HEK293 (cell line): ENCODE measurements around the gene NUP62.
A peak's percentile ranks its signal among the peaks of the same experiment; 100 is the strongest.

Experiments
- CTCF ChIA-PET: fragments of 350-600 bp; formaldehyde crosslinking; extraction: SDS; loops from one replicate; lab custom pipeline; 2021; ENCODE audit warnings: antibody characterized with exemption; lab: Yijun Ruan, JAX
- POLR2A ChIA-PET: fragments of 300-600 bp; formaldehyde crosslinking; extraction: SDS; loops from one replicate; lab custom pipeline; 2020; ENCODE audit warnings: antibody characterized with exemption, inconsistent platforms; lab: Yijun Ruan, JAX
- H3K27ac ChIP-seq: fragments of 200-500 bp; sonication (Bioruptor generic); 2 replicates; pipeline ENCODE4 v1.5.1; 2014; ENCODE audit warnings: low read depth, low read length, control low read depth, inconsistent platforms; ENCODE audit errors: extremely low read depth
- H3K36me3 ChIP-seq, 2 experiments: fragments of 200-500 bp in 1 of 2; sonication (Bioruptor generic) in 1 of 2; 1 replicate in 1 of 2; 2 replicates in 1 of 2; pipeline ENCODE4 v1.5.1; 2014 to 2017; ENCODE audit warnings: inconsistent platforms in 2 of 2, low read length in 2 of 2; ENCODE audit not compliant: control insufficient read depth in 2 of 2, insufficient read depth in 1 of 2
- H3K4me1 ChIP-seq: fragments of 200-500 bp; sonication (Bioruptor generic); 2 replicates; pipeline ENCODE4 v1.5.1; 2014; ENCODE audit warnings: mild to moderate bottlenecking, low read length, inconsistent platforms; ENCODE audit not compliant: control insufficient read depth, insufficient read depth
- H3K4me3 ChIP-seq: 2 replicates; pipeline ENCODE4 v1.5.1; 2011; ENCODE audit warnings: low read depth, mild to moderate bottlenecking, control low read depth, low read length, moderate library complexity
- H3K9me3 ChIP-seq: fragments of 200-500 bp; sonication (Bioruptor generic); 2 replicates; pipeline ENCODE4 v1.5.1; 2014; ENCODE audit warnings: low read depth, low read length, inconsistent platforms; ENCODE audit not compliant: control insufficient read depth, insufficient read depth
- ELK4 ChIP-seq: IDR thresholded peaks from 2 replicates; pipeline ENCODE4 v1.6.1; 2011; ENCODE audit warnings: mild to moderate bottlenecking, low read depth, low read length, borderline replicate concordance
- GFI1B ChIP-seq: fragments of 450-650 bp; formaldehyde crosslinking; IDR thresholded peaks from 2 replicates; pipeline ENCODE4 v1.5.1; 2016; ENCODE audit warnings: missing biosample characterization, missing genetic modification characterization
- GLIS1 ChIP-seq: fragments of 450-650 bp; formaldehyde crosslinking; IDR thresholded peaks from 2 replicates; pipeline ENCODE4 v1.5.1; 2016; ENCODE audit warnings: missing biosample characterization, missing genetic modification characterization
- INSM2 ChIP-seq: fragments of 450-650 bp; formaldehyde crosslinking; IDR thresholded peaks from 2 replicates; pipeline ENCODE4 v1.5.1; 2016; ENCODE audit warnings: missing biosample characterization, missing genetic modification characterization
- SCRT2 ChIP-seq: fragments of 450-650 bp; formaldehyde crosslinking; IDR thresholded peaks from 2 replicates; pipeline ENCODE4 v1.5.1; 2016; ENCODE audit warnings: missing biosample characterization, missing genetic modification characterization
- WT1 ChIP-seq: fragments of 450-650 bp; formaldehyde crosslinking; IDR thresholded peaks from 2 replicates; pipeline ENCODE4 v1.5.1; 2016; ENCODE audit warnings: missing biosample characterization, missing genetic modification characterization
- ZBTB17 ChIP-seq: fragments of 450-650 bp; formaldehyde crosslinking; IDR thresholded peaks from 2 replicates; pipeline ENCODE4 v1.5.1; 2016; ENCODE audit warnings: missing biosample characterization, missing genetic modification characterization
- ZFHX2 ChIP-seq: fragments of 450-650 bp; formaldehyde crosslinking; conservative IDR thresholded peaks from 2 replicates; pipeline ENCODE4 v1.5.1; 2016; ENCODE audit warnings: missing biosample characterization, missing genetic modification characterization
- ZNF114 ChIP-seq: fragments of 450-650 bp; formaldehyde crosslinking; IDR thresholded peaks from 2 replicates; pipeline ENCODE4 v1.5.0; 2017; ENCODE audit warnings: missing biosample characterization, missing genetic modification characterization
- ZNF133 ChIP-seq: fragments of 450-650 bp; formaldehyde crosslinking; IDR thresholded peaks from 2 replicates; pipeline ENCODE4 v1.5.1; 2016; ENCODE audit warnings: missing biosample characterization, missing genetic modification characterization
- ZNF157 ChIP-seq: fragments of 450-650 bp; formaldehyde crosslinking; IDR thresholded peaks from 2 replicates; pipeline ENCODE4 v1.5.1; 2016; ENCODE audit warnings: missing biosample characterization, missing genetic modification characterization
- ZNF175 ChIP-seq: fragments of 450-650 bp; formaldehyde crosslinking; IDR thresholded peaks from 2 replicates; pipeline ENCODE4 v1.5.1; 2016; ENCODE audit warnings: missing biosample characterization, missing genetic modification characterization
- ZNF324 ChIP-seq: fragments of 450-650 bp; formaldehyde crosslinking; IDR thresholded peaks from 2 replicates; pipeline ENCODE4 v1.5.1; 2016; ENCODE audit warnings: missing biosample characterization, missing genetic modification characterization
- ZNF366 ChIP-seq: fragments of 450-650 bp; formaldehyde crosslinking; conservative IDR thresholded peaks from 2 replicates; pipeline ENCODE4 v1.5.1; 2016; ENCODE audit warnings: missing biosample characterization, missing genetic modification characterization
- ZNF423 ChIP-seq: fragments of 450-650 bp; formaldehyde crosslinking; IDR thresholded peaks from 2 replicates; pipeline ENCODE4 v1.5.1; 2016; ENCODE audit warnings: missing biosample characterization, missing genetic modification characterization
- ZNF449 ChIP-seq: fragments of 450-650 bp; formaldehyde crosslinking; IDR thresholded peaks from 2 replicates; pipeline ENCODE4 v1.5.1; 2017; ENCODE audit warnings: missing biosample characterization, mild to moderate bottlenecking, missing genetic modification characterization, moderate library complexity
- ZNF501 ChIP-seq: fragments of 450-650 bp; formaldehyde crosslinking; IDR thresholded peaks from 2 replicates; pipeline ENCODE4 v1.5.1; 2016; ENCODE audit warnings: missing biosample characterization, missing genetic modification characterization
- ZNF561 ChIP-seq: fragments of 450-650 bp; IDR thresholded peaks from 2 replicates; pipeline ENCODE4 v1.5.1; 2018; ENCODE audit warnings: missing biosample characterization, missing genetic modification characterization, borderline replicate concordance
- ZNF585B ChIP-seq: fragments of 450-650 bp; formaldehyde crosslinking; IDR thresholded peaks from 2 replicates; pipeline ENCODE4 v1.5.1; 2016; ENCODE audit warnings: missing biosample characterization, missing genetic modification characterization

Gene NUP62

DNA sequence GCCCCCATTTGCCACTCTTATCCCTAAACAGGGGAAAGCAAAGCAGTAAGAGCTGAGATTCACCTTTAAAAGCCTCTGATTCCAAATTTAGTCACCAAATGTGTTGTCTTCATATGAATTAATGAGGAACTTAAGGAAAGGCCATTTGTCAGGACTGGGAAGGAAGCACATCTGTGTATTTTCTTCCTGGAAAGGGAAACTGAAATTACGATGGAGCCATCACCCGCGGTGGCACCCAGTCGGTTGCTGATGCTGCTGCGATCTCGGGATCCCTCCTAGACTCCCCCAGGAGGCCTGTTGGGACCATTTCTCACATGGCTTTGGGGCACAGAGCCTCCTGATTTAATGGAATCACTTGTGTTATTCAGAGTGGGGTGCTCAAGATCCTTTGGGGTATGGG is 25.2 kb downstream of the NUP62 start:
- CTCF ChIA-PET = no interaction called here
- POLR2A ChIA-PET = no interaction called here
- peaks cover 12 to 23% of the 10 kb centered on the region in 2 experiments; a peak in 2 of 3 replicates for H3K36me3 ChIP-seq
- no peaks in the 10 kb centered on the region for H3K4me1 ChIP-seq
- H3K27ac ChIP-seq = no peak overlapping the region
- no peaks in the 10 kb centered on the region for H3K9me3 ChIP-seq
- TF ChIP-seq ZNF561 (tag by site-specific recombination) = no peak
- no peak overlapping the region for H3K4me3 ChIP-seq

DNA sequence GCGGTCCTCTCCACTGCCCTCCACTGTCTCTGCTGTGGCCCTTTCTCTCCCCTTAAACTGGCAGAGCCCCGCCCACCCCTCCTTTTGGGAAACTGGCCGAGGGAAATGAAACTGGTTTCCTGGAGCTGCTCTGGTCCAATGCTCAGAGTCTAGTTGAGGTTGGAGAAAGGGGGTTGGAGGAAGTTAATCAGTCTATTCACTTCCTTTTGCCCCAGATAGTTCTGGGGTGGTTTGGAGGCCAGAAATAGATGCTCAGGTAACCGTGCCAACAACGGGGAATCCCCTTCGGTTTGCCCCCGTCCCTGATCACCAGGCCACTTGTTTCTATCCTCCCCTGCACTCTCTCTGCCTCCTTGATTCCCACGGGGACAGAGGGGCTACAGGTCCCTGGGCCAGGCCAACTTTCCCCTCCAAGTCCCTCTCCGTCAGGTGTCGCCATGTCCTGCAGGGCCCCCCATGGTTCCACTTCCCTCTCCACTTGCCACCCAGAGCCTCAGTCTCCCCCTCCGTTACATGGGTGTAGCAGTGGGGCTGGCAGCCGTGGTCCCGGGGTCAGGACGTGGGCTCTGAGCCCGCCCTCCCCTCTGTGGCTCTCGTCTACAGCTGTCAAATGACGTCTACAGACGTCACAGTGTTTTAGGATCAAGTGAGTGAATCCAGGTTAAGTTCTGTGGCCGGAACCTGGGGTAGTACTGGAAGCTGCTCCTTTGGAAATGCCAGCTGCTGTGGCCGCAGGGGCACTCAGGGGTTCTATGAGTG is 32.3 kb downstream of the NUP62 start, which contains the start of gene IL4I1:
IL4I1 (minus strand) TSS at position 25 of the 759 bp plus-strand sequence. CDS start 727 bp downstream, outside the sequence.
- ChIA-PET CTCF (no interaction called here), POLR2A (no interaction called here)
- H3K36me3 ChIP-seq = no peaks in the 10 kb centered on the region
- no peak within 1 kb of the TSS for H3K27ac ChIP-seq
- TF ChIP-seq ZNF157 (tag by site-specific recombination) = no peak
- no peak for TF ChIP-seq ZNF175
- no peak for TF ChIP-seq ELK4
- TF ChIP-seq GLIS1 (tag by site-specific recombination) = no peak
- 0 out of 2 replicates have a peak, but pooled peaks have one; percentile 13 for TF ChIP-seq ZNF366
- TF ChIP-seq GFI1B = no peak
- no peak for TF ChIP-seq ZFHX2
- TF ChIP-seq INSM2 (tag by site-specific recombination) = no peak
- TF ChIP-seq ZNF114 (tag by site-specific recombination) = no peak
- H3K4me3 ChIP-seq = no peak within 1 kb of the TSS
- H3K4me1 ChIP-seq = no peaks in the 10 kb centered on the region
- H3K9me3 ChIP-seq = no peaks in the 10 kb centered on the region

- Histone ChIP-seq H3K9me3 (no peaks in the 10 kb centered on the region), H3K4me1 (no peaks in the 10 kb centered on the region), H3K4me3 (no peak overlapping the region), H3K27ac (no peak overlapping the region), H3K36me3 (no peaks in the 10 kb centered on the region)
- CTCF ChIA-PET = no interaction called here
- POLR2A ChIA-PET = interaction anchor here (0.6 kb wide), 1 partner anchor 9 kb away, joined by 4 read pairs; no protein-coding TSS in a partner anchor
- TF ChIP-seq ZNF324 (tag by site-specific recombination) = no peak
- no peak for TF ChIP-seq ZNF585B (tag by site-specific recombination)
- no peak for TF ChIP-seq WT1 (tag by site-specific recombination)
- TF ChIP-seq SCRT2 (tag by site-specific recombination) = no peak
- no peak for TF ChIP-seq ZNF423 (tag by site-specific recombination)
- no peak for TF ChIP-seq ZBTB17 (tag by site-specific recombination)
- no peak for TF ChIP-seq ZNF501 (tag by site-specific recombination)
- no peak for TF ChIP-seq ZNF133
- no peak for TF ChIP-seq ZNF449
Measured at GRCh38 chr19:49895566-49896297, 33.6 kb downstream of the NUP62 start.
